Globus pallidus (tissue), 1 donor: ENCODE measurements around the gene ATP2A2.
"Not testable (repeated sequence)": the region's sequence is repeated elsewhere in the genome, so short reads cannot be mapped to it uniquely, and the experiment has no call there.

Experiments used
- DNase-seq: peaks from one replicate; pipeline ENCODE4 v3.0.0-alpha.2; 2015; ENCODE audit warnings: low spot score

ATP2A2 gene

GRCh38 chr12:110301065-110301806 is 20.2 kb downstream of the ATP2A2 start:
- no peak for DNase-seq

- no peak for DNase-seq
These were observed 23.1 kb downstream of the ATP2A2 start for GRCh38 chr12:110304061-110304551.

- DNase-seq: no peak
These were observed 26.3 kb downstream of the ATP2A2 start for GRCh38 chr12:110307372-110307771.

- DNase-seq: no peak
These were observed 29.7 kb downstream of the ATP2A2 start for GRCh38 chr12:110310763-110311162.

GRCh38 chr12:110311903-110312302 is 30.9 kb downstream of the ATP2A2 start:
- DNase-seq: no peak

- DNase-seq: no peak
These were observed 31.7 kb downstream of the ATP2A2 start for GRCh38 chr12:110312581-110313360.

GRCh38 chr12:110314308-110314707 is 33.3 kb downstream of the ATP2A2 start:
- DNase-seq: no peak

- no peak for DNase-seq
These were observed 35.8 kb downstream of the ATP2A2 start for GRCh38 chr12:110316861-110317260.

GRCh38 chr12:110317911-110318310 is 36.9 kb downstream of the ATP2A2 start:
- DNase-seq: peak; percentile 52

GRCh38 chr12:110320550-110320949 is 39.5 kb downstream of the ATP2A2 start:
- DNase-seq: no peak

GRCh38 chr12:110329710-110330109 is 48.7 kb downstream of the ATP2A2 start:
- no peak for DNase-seq

GRCh38 chr12:110330124-110330523 is 49.1 kb downstream of the ATP2A2 start:
- DNase-seq: no peak

GRCh38 chr12:110330544-110330943 is 49.5 kb downstream of the ATP2A2 start:
- no peak for DNase-seq

GRCh38 chr12:110333201-110333600 is 52.2 kb downstream of the ATP2A2 start:
- DNase-seq: no peak

GRCh38 chr12:110335481-110336045 is 54.5 kb downstream of the ATP2A2 start:
- no peak for DNase-seq

- no peak for DNase-seq
These were observed 57.1 kb downstream of the ATP2A2 start for GRCh38 chr12:110337912-110338710.

- DNase-seq: no peak
These were observed 57.7 kb downstream of the ATP2A2 start for GRCh38 chr12:110338754-110339153.

- no peak for DNase-seq
These were observed 58.3 kb downstream of the ATP2A2 start for GRCh38 chr12:110339184-110339952.

GRCh38 chr12:110340261-110340660 is 59.2 kb downstream of the ATP2A2 start:
- not testable (repeated sequence) for DNase-seq

- no peak for DNase-seq
These were observed 59.7 kb downstream of the ATP2A2 start for GRCh38 chr12:110340706-110341105.

GRCh38 chr12:110342157-110342556 is 61.1 kb downstream of the ATP2A2 start:
- no peak for DNase-seq
